H1 (cell line): ENCODE measurements around the gene SRSF8. TPM values are rescaled to one million over a fixed set of nuclear protein-coding genes. Genes with fewer than 3 reads are reported as not detected.

Experiments used
- CTCF ChIA-PET: fragments of 300-600 bp; sonication (Branson Sonifier 250); formaldehyde crosslinking; loops from one replicate; lab custom pipeline; 2021; ENCODE audit not compliant: partially characterized antibody; lab: Charles Lee
- POLR2A ChIA-PET: fragments of 300-600 bp; sonication (Branson Sonifier 250); formaldehyde crosslinking; loops from one replicate; lab custom pipeline; 2021; ENCODE audit warnings: inconsistent platforms; ENCODE audit not compliant: partially characterized antibody; lab: Charles Lee
- DNase-seq, 2 experiments: peaks; one replicate each; pipeline versions ENCODE4 v3.0.0 to v3.0.0-alpha.2; 2010 to 2022; ENCODE audit warnings: low spot score in 2 of 2, low read depth in 1 of 2, mixed read lengths in 1 of 2
- FAIRE-seq: peaks from 2 replicates; lab custom pipeline; 2011; peaks lifted over from hg19 to GRCh38; lab: Jason Lieb, UNC
- H2AFZ ChIP-seq: 2 replicates; pipeline ENCODE4 v1.8.1; 2012; ENCODE audit warnings: low read length, inconsistent platforms
- H2AK5ac ChIP-seq: 2 replicates; pipeline ENCODE4 v1.6.1; 2013; ENCODE audit warnings: low read depth, low read length
- H2BK120ac ChIP-seq: replicated peaks from 2 replicates; pipeline ENCODE3; 2013; ENCODE audit warnings: low read depth, low read length, inconsistent platforms
- H2BK12ac ChIP-seq: 2 replicates; pipeline ENCODE4 v1.6.1; 2013; ENCODE audit warnings: low read depth, low read length
- H2BK15ac ChIP-seq: 2 replicates; pipeline ENCODE4 v1.6.1; 2013; ENCODE audit warnings: low read length
- H2BK20ac ChIP-seq: 2 replicates; pipeline ENCODE4 v1.6.1; 2013; ENCODE audit warnings: low read length
- H2BK5ac ChIP-seq: 2 replicates; pipeline ENCODE4 v1.6.1; 2013; ENCODE audit warnings: low read depth, low read length
- H3K14ac ChIP-seq: 2 replicates; pipeline ENCODE4 v1.6.1; 2013; ENCODE audit warnings: inconsistent platforms; ENCODE audit not compliant: insufficient read length
- H3K18ac ChIP-seq: 2 replicates; pipeline ENCODE4 v1.6.1; 2013; ENCODE audit warnings: low read length; ENCODE audit errors: extremely low read depth
- H3K23ac ChIP-seq: 2 replicates; pipeline ENCODE4 v1.6.1; 2013; ENCODE audit warnings: inconsistent platforms; ENCODE audit not compliant: insufficient read length
- H3K23me2 ChIP-seq: 2 replicates; pipeline ENCODE4 v1.6.1; 2013; ENCODE audit warnings: low read depth, low read length
- H3K27ac ChIP-seq: 2 replicates; pipeline ENCODE4 v1.6.1; 2011; ENCODE audit warnings: low read depth, low read length, inconsistent platforms
- H3K27me3 ChIP-seq, 4 experiments: replicated peaks in 1 of 4; 1 replicate in 1 of 4; 2 replicates in 3 of 4; pipeline versions ENCODE4 v1.6.1 to v1.8.1; 2011 to 2013; ENCODE audit warnings: low read length in 3 of 4, mild to moderate bottlenecking in 3 of 4, inconsistent platforms in 2 of 4, mixed read lengths in 2 of 4, moderate library complexity in 1 of 4; ENCODE audit not compliant: control insufficient read depth in 3 of 4, insufficient read depth in 3 of 4; ENCODE audit errors: extremely low read depth in 1 of 4
- H3K36me3 ChIP-seq, 4 experiments: 2 replicates each; pipeline versions ENCODE4 v1.6.1 to v1.8.1; 2011 to 2013; ENCODE audit warnings: mild to moderate bottlenecking in 4 of 4, low read length in 3 of 4, moderate library complexity in 2 of 4, control low read depth in 1 of 4, inconsistent platforms in 1 of 4; ENCODE audit not compliant: insufficient read depth in 4 of 4, control insufficient read depth in 2 of 4
- H3K4ac ChIP-seq: replicated peaks from 2 replicates; pipeline ENCODE3; 2013; ENCODE audit warnings: low read length, low read depth, mixed read lengths, inconsistent platforms; ENCODE audit not compliant: insufficient read length
- H3K4me1 ChIP-seq, 4 experiments: replicated peaks in 1 of 4; 1 replicate in 1 of 4; 2 replicates in 3 of 4; pipeline versions ENCODE4 v1.6.1 to v1.8.1; 2011 to 2013; ENCODE audit warnings: low read length in 3 of 4, inconsistent platforms in 2 of 4, mixed read lengths in 1 of 4; ENCODE audit not compliant: insufficient read depth in 4 of 4, control insufficient read depth in 3 of 4
- H3K4me2 ChIP-seq, 2 experiments: 2 replicates each; pipeline versions ENCODE4 v1.6.1 to v1.8.1; 2011 to 2013; ENCODE audit warnings: low read depth in 2 of 2, low read length in 2 of 2, control low read depth in 1 of 2, inconsistent platforms in 1 of 2, mild to moderate bottlenecking in 1 of 2; ENCODE audit not compliant: insufficient read depth in 1 of 2
- H3K4me3 ChIP-seq, 4 experiments: fragments of 200-600, 300-600 bp in 1 of 4; sonication (generic), shearing (Covaris generic), sonication (Bioruptor Twin) in 1 of 4; 2 replicates each; pipeline versions ENCODE4 v1.5.1 to v1.8.1; 2011 to 2016; ENCODE audit warnings: low read length in 4 of 4, low read depth in 3 of 4, control low read depth in 2 of 4, inconsistent platforms in 2 of 4, mild to moderate bottlenecking in 2 of 4, mixed read lengths in 1 of 4, moderate library complexity in 1 of 4; ENCODE audit not compliant: insufficient read depth in 2 of 4; ENCODE audit errors: extremely low read depth in 1 of 4
- H3K56ac ChIP-seq: replicated peaks from 2 replicates; pipeline ENCODE3; 2013; ENCODE audit warnings: low read depth, mild to moderate bottlenecking, mixed read lengths, low read length, inconsistent platforms; ENCODE audit not compliant: insufficient read length
- H3K79me1 ChIP-seq: 2 replicates; pipeline ENCODE4 v1.6.1; 2013; ENCODE audit warnings: low read depth, low read length, control low read depth
- H3K79me2 ChIP-seq, 2 experiments: 2 replicates each; pipeline versions ENCODE4 v1.6.1 to v1.8.1; 2012 to 2013; ENCODE audit warnings: low read length in 2 of 2, mild to moderate bottlenecking in 2 of 2, inconsistent platforms in 1 of 2; ENCODE audit not compliant: insufficient read depth in 2 of 2, control insufficient read depth in 1 of 2
- H3K9ac ChIP-seq, 4 experiments: replicated peaks in 1 of 4; 1 replicate in 1 of 4; 2 replicates in 3 of 4; pipeline versions ENCODE4 v1.6.1 to v1.8.1; 2011 to 2013; ENCODE audit warnings: low read depth in 3 of 4, low read length in 3 of 4, control low read depth in 2 of 4, mild to moderate bottlenecking in 2 of 4, moderate library complexity in 2 of 4, inconsistent platforms in 1 of 4; ENCODE audit errors: extremely low read depth in 1 of 4
- H3K9me3 ChIP-seq, 2 experiments: 2 replicates each; pipeline versions ENCODE4 v1.6.1 to v1.8.1; 2012 to 2013; ENCODE audit warnings: mild to moderate bottlenecking in 2 of 2, moderate library complexity in 2 of 2, control low read depth in 1 of 2, inconsistent platforms in 1 of 2, low read depth in 1 of 2, low read length in 1 of 2, mixed read lengths in 1 of 2; ENCODE audit not compliant: insufficient read depth in 2 of 2
- H4K20me1 ChIP-seq, 2 experiments: replicated peaks in 1 of 2; 2 replicates each; pipeline versions ENCODE3 to v1.8.1; 2011 to 2013; ENCODE audit warnings: inconsistent platforms in 2 of 2, low read length in 2 of 2, mild to moderate bottlenecking in 1 of 2; ENCODE audit not compliant: insufficient read depth in 2 of 2, control insufficient read depth in 1 of 2
- H4K5ac ChIP-seq: 2 replicates; pipeline ENCODE4 v1.6.1; 2013; ENCODE audit warnings: low read length, low read depth, mixed read lengths, inconsistent platforms; ENCODE audit not compliant: insufficient read length
- H4K8ac ChIP-seq: 2 replicates; pipeline ENCODE4 v1.8.0; 2013; ENCODE audit warnings: mild to moderate bottlenecking, moderate library complexity, low read length, inconsistent platforms; ENCODE audit not compliant: insufficient read depth; ENCODE audit errors: extremely low read depth
- H4K91ac ChIP-seq: replicated peaks from 2 replicates; pipeline ENCODE3; 2013; ENCODE audit warnings: low read length, mixed read lengths, inconsistent platforms; ENCODE audit not compliant: insufficient read length
- BACH1 ChIP-seq: IDR thresholded peaks from 2 replicates; pipeline ENCODE4 v1.6.1; 2012; ENCODE audit warnings: low read length, improper control_type of control experiment
- EZH2 ChIP-seq: fragments of 200-600 bp; sonication (generic); IDR thresholded peaks from 2 replicates; pipeline ENCODE4 v1.7.1; 2012; ENCODE audit warnings: low read depth, mild to moderate bottlenecking, moderate library complexity, low read length, inconsistent platforms; ENCODE audit not compliant: severe bottlenecking
- FOSL1 ChIP-seq: IDR thresholded peaks from 2 replicates; pipeline ENCODE4 v1.6.1; 2011; ENCODE audit warnings: mild to moderate bottlenecking, low read depth, low read length, moderate library complexity; ENCODE audit not compliant: insufficient read depth
- JUN ChIP-seq: IDR thresholded peaks from 2 replicates; pipeline ENCODE4 v1.6.1; 2011; ENCODE audit warnings: low read depth, mild to moderate bottlenecking, improper control_type of control experiment, low read length
- JUND ChIP-seq: IDR thresholded peaks from 2 replicates; pipeline ENCODE4 v1.6.1; 2011; ENCODE audit warnings: mild to moderate bottlenecking, improper control_type of control experiment, low read length
- MAFK ChIP-seq: IDR thresholded peaks from 2 replicates; pipeline ENCODE4 v1.6.1; 2012; ENCODE audit warnings: low read depth, mild to moderate bottlenecking, improper control_type of control experiment, low read length
- TBP ChIP-seq: IDR thresholded peaks from 2 replicates; pipeline ENCODE4 v1.6.1; 2011; ENCODE audit warnings: low read depth, low read length, improper control_type of control experiment
- YY1 ChIP-seq: IDR thresholded peaks from 2 replicates; pipeline ENCODE4 v1.6.1; 2011; ENCODE audit warnings: low read depth, mild to moderate bottlenecking, low read length
- ZNF274 ChIP-seq: IDR thresholded peaks from 2 replicates; pipeline ENCODE4 v1.7.0; 2012; ENCODE audit warnings: low read length, borderline replicate concordance; ENCODE audit errors: extremely low read depth
- WGBS, 2 experiments: shearing (Covaris generic) in 1 of 2; methylation state at CpG; one replicate each; pipeline versions ENCODE4 v1.1.6 to v1.1.7; 2013 to 2015; ENCODE audit warnings: low lambda C conversion rate in 2 of 2, mixed read lengths in 2 of 2, inconsistent platforms in 1 of 2, low coverage in 1 of 2, missing lambda C conversion rate in 1 of 2; ENCODE audit not compliant: insufficient replicate concordance in 2 of 2, insufficient coverage in 1 of 2, insufficient read length in 1 of 2; ENCODE audit errors: extremely low coverage in 1 of 2, missing lambda C conversion rate in 1 of 2; 5-methylcytosine and 5-hydroxymethylcytosine counted together
- polyA plus RNA-seq, 7 experiments: library from polyadenylated mRNA; depleted of rRNA in 3 of 7; stranded (reverse) in 5 of 7; unstranded in 2 of 7; fragments of >200 nt in 5 of 7; fragments of 200-250 nt in 2 of 7; gene quantifications; 1 replicate in 5 of 7; 2 replicates in 1 of 7; 4 replicates in 1 of 7; pipeline versions ENCODE4 v1.2.1 to v1.2.3, GENCODE V29; 2011 to 2013; ENCODE audit warnings: missing spikeins in 2 of 7, mixed read lengths in 2 of 7
- total RNA-seq: library from RNA; stranded (reverse); fragmentation: NEBNext Ultra II Directional; extraction: Animal tissue kit (Norgen Biotek cat#: 25700); gene quantifications from 2 replicates; pipeline ENCODE4 v1.2.1, GENCODE V29; 2021
- TF ChIP-seq, protein P1 (sequence below): IDR thresholded peaks from 2 replicates; pipeline ENCODE4 v1.6.1; 2012; ENCODE audit warnings: inconsistent platforms
- TF ChIP-seq, protein P2 (sequence below): IDR thresholded peaks from 2 replicates; pipeline ENCODE4 v1.6.1; 2011; ENCODE audit warnings: low read length, improper control_type of control experiment

Gene SRSF8
- total and polyA plus RNA-seq, 2 of the 8 experiments (the other 6 are each of a cell fraction or from before 2014, with no cell fraction given) = 13.2 to 18.5 TPM

DNA sequence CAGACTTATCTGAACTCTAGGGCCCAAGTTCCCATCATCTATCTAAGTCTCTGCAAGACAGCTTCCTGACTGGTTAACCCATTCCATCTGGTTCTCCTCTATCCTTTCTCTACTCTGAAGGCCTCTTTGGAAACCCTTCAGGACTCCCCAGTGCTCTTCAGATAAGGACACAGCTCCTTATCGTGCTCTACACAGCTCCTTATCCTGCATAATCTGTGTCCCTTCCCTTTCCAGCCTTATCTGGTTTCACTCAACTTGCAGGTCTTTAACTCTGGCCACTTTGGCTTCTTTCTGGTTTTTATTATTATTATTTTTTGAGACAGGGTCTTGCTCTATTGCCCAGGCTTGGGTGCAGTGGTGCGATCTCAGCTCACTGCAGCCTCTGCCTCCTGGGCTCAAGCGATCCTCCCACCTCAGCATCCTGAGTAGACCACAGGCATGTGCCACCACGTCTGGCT, 33.5 kb downstream of the SRSF8 start:
- no peak overlapping the region for H2AFZ ChIP-seq
- no peak overlapping the region for H2BK5ac ChIP-seq
- H4K20me1 ChIP-seq = no peaks in the 10 kb centered on the region
- no peak for FAIRE-seq
- H2BK120ac ChIP-seq = no peak overlapping the region
- H3K4ac ChIP-seq = no peak overlapping the region
- no peak overlapping the region for H3K4me2 ChIP-seq
- no peak overlapping the region for H3K56ac ChIP-seq
- H2BK12ac ChIP-seq = no peak overlapping the region
- no peaks in the 10 kb centered on the region for H3K23me2 ChIP-seq
- no peaks in the 10 kb centered on the region for H3K36me3 ChIP-seq
- no peak overlapping the region for H3K23ac ChIP-seq
- ChIA-PET POLR2A (interaction anchor here (0.9 to 1.2 kb wide), 2 partner anchors 10 to 33 kb away, joined by 5 read pairs; partner anchors contain the start of genes ENDOD1 and SRSF8), CTCF (interaction anchor here (1.1 to 1.2 kb wide), 2 partner anchors 9 to 605 kb away, joined by 3 to 7 read pairs; no protein-coding TSS in a partner anchor)
- no peaks in the 10 kb centered on the region for H3K9me3 ChIP-seq
- DNase-seq = no peak
- no peak overlapping the region for H3K9ac ChIP-seq
- no peak overlapping the region for H4K91ac ChIP-seq
- no peaks in the 10 kb centered on the region for H3K79me2 ChIP-seq
- no peaks in the 10 kb centered on the region for H3K27me3 ChIP-seq
- H3K18ac ChIP-seq = no peak overlapping the region
- H2BK15ac ChIP-seq = no peak overlapping the region
- H2BK20ac ChIP-seq = no peak overlapping the region
- H3K14ac ChIP-seq = no peak overlapping the region
- H3K4me1 ChIP-seq = no peaks in the 10 kb centered on the region
- TF ChIP-seq FOSL1 (no peak), TBP (no peak), JUND (no peak), EZH2 (no peak), JUN (no peak), YY1 (no peak), ZNF274 (no peak), MAFK (no peak), BACH1 (no peak)
- TF ChIP-seq, protein P1, sequence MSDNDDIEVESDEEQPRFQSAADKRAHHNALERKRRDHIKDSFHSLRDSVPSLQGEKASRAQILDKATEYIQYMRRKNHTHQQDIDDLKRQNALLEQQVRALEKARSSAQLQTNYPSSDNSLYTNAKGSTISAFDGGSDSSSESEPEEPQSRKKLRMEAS = no peak
- TF ChIP-seq, protein P2, sequence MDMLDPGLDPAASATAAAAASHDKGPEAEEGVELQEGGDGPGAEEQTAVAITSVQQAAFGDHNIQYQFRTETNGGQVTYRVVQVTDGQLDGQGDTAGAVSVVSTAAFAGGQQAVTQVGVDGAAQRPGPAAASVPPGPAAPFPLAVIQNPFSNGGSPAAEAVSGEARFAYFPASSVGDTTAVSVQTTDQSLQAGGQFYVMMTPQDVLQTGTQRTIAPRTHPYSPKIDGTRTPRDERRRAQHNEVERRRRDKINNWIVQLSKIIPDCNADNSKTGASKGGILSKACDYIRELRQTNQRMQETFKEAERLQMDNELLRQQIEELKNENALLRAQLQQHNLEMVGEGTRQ = no peak
- no peak overlapping the region for H4K8ac ChIP-seq
- H3K4me3 ChIP-seq = no peak overlapping the region
- no peak overlapping the region for H2AK5ac ChIP-seq
- no peak overlapping the region for H3K27ac ChIP-seq
- WGBS, 2 experiments = 91% methylated on average over 4 of the region's 4 CpGs; no CpG with 5 or more reads in 1 of the 2 experiments
- H4K5ac ChIP-seq = no peak overlapping the region
- no peaks in the 10 kb centered on the region for H3K79me1 ChIP-seq
